ENCODE results near the gene PEX10.

The PEX10 gene

GRCh38 chr1:2386636-2387611 is 25.4 kb downstream of the PEX10 start:
- DNase-seq, result no peak

GRCh38 chr1:2385606-2386280 is 26.6 kb downstream of the PEX10 start:
- DNase-seq, result no peak

GRCh38 chr1:2384941-2385481 is 27.4 kb downstream of the PEX10 start:
- peak; percentile 41 for DNase-seq

GRCh38 chr1:2384130-2384860 is 28.1 kb downstream of the PEX10 start:
- DNase-seq, result no peak

- DNase-seq, result no peak
Observed at GRCh38 chr1:2383576-2383975, 28.8 kb downstream of the PEX10 start.

- DNase-seq, result peak; percentile 45
Observed at GRCh38 chr1:2382621-2383361, 29.6 kb downstream of the PEX10 start.

- DNase-seq, result peak; percentile 91
Observed at GRCh38 chr1:2381741-2382620, 30.4 kb downstream of the PEX10 start.

GRCh38 chr1:2380816-2381591 is 31.4 kb downstream of the PEX10 start:
- no peak for DNase-seq

- no peak for DNase-seq
Observed at GRCh38 chr1:2379733-2380404, 32.5 kb downstream of the PEX10 start.

- DNase-seq, result no peak
Observed at GRCh38 chr1:2378956-2379732, 33.2 kb downstream of the PEX10 start.

GRCh38 chr1:2378441-2378851 is 33.9 kb downstream of the PEX10 start:
- DNase-seq, result no peak

GRCh38 chr1:2377751-2378440 is 34.5 kb downstream of the PEX10 start:
- no peak for DNase-seq

GRCh38 chr1:2376931-2377672 is 35.3 kb downstream of the PEX10 start:
- peak; percentile 24 for DNase-seq

GRCh38 chr1:2376261-2376741 is 36.1 kb downstream of the PEX10 start:
- peak; percentile 20 for DNase-seq

GRCh38 chr1:2375923-2376260 is 36.5 kb downstream of the PEX10 start:
- peak; percentile 18 for DNase-seq

- peak; percentile 17 for DNase-seq
Observed at GRCh38 chr1:2375246-2375922, 37.0 kb downstream of the PEX10 start.
